IMR-90 (cell line): ENCODE results near the gene CD209. TPM values are rescaled to one million over a fixed set of nuclear protein-coding genes. Genes with fewer than 3 reads are reported as not detected.
A peak's percentile ranks its signal among the peaks of the same experiment; 100 is the strongest.

Experiments used
- ATAC-seq: fragments of 200-7000 bp; cut with Tn5 transposase; 2 replicates; pipeline ENCODE4 v1.9.1; 2020; ENCODE audit warnings: low read depth, mild to moderate bottlenecking, moderate library complexity
- BruUV-seq: library from RNA; stranded (reverse); fragments of 400-500 nt; replicated peaks from 2 replicates; lab custom pipeline; 2021; lab: Mats Ljungman, UMichigan
- CTCF ChIA-PET: fragments of 300-600 bp; formaldehyde crosslinking; extraction: SDS; loops from one replicate; lab custom pipeline; 2021; ENCODE audit warnings: antibody characterized with exemption; lab: Yijun Ruan, JAX
- POLR2A ChIA-PET: fragments of 300-600 bp; sonication (Branson Sonifier 250); formaldehyde crosslinking; loops from one replicate; lab custom pipeline; 2022; ENCODE audit warnings: antibody characterized with exemption; ENCODE audit not compliant: unreplicated experiment; lab: Charles Lee
- DNase-seq: peaks from one replicate; pipeline ENCODE4 v3.0.0; 2013
- H2AFZ ChIP-seq: replicated peaks from 2 replicates; pipeline ENCODE3; 2013; ENCODE audit warnings: low read length, mild to moderate bottlenecking; ENCODE audit not compliant: poor library complexity
- H2AK5ac ChIP-seq: 2 replicates; pipeline ENCODE4 v1.6.1; 2013; ENCODE audit warnings: low read depth, low read length, inconsistent platforms
- H2AK9ac ChIP-seq: replicated peaks from 2 replicates; pipeline ENCODE3; 2013; ENCODE audit warnings: mild to moderate bottlenecking, low read depth, low read length, moderate library complexity; ENCODE audit not compliant: poor library complexity
- H2BK120ac ChIP-seq: 2 replicates; pipeline ENCODE4 v1.6.1; 2013; ENCODE audit warnings: low read depth, low read length, inconsistent platforms
- H2BK15ac ChIP-seq: 3 replicates; pipeline ENCODE4 v1.6.1; 2013; ENCODE audit warnings: low read depth, low read length, inconsistent platforms
- H2BK20ac ChIP-seq: 2 replicates; pipeline ENCODE4 v1.6.1; 2013; ENCODE audit warnings: low read depth, mild to moderate bottlenecking, inconsistent platforms, low read length, moderate library complexity
- H2BK5ac ChIP-seq: 2 replicates; pipeline ENCODE4 v1.6.1; 2013; ENCODE audit warnings: mild to moderate bottlenecking, low read depth, low read length, inconsistent platforms; ENCODE audit not compliant: poor library complexity, severe bottlenecking
- H3K14ac ChIP-seq: replicated peaks from 2 replicates; pipeline ENCODE4 v1.6.1; 2013; ENCODE audit warnings: low read depth, low read length, inconsistent platforms
- H3K18ac ChIP-seq: 2 replicates; pipeline ENCODE4 v1.6.1; 2013; ENCODE audit warnings: low read depth, low read length, control low read depth
- H3K23ac ChIP-seq: 2 replicates; pipeline ENCODE4 v1.6.1; 2013; ENCODE audit warnings: low read depth, low read length, inconsistent platforms
- H3K27ac ChIP-seq: 2 replicates; pipeline ENCODE4 v1.5.1; 2013; ENCODE audit warnings: mild to moderate bottlenecking, control low read depth, low read length; ENCODE audit not compliant: insufficient read depth
- H3K27me3 ChIP-seq: 2 replicates; pipeline ENCODE4 v1.6.1; 2013; ENCODE audit warnings: low read length; ENCODE audit not compliant: control insufficient read depth, insufficient read depth
- H3K36me3 ChIP-seq: 2 replicates; pipeline ENCODE4 v1.6.1; 2013; ENCODE audit warnings: low read length, mixed read lengths; ENCODE audit not compliant: control insufficient read depth, insufficient read depth
- H3K4ac ChIP-seq: 2 replicates; pipeline ENCODE4 v1.6.1; 2013; ENCODE audit warnings: low read depth, low read length, inconsistent platforms
- H3K4me1 ChIP-seq: 2 replicates; pipeline ENCODE4 v1.6.1; 2013; ENCODE audit warnings: low read length, mixed read lengths; ENCODE audit not compliant: control insufficient read depth, insufficient read depth
- H3K4me2 ChIP-seq: 2 replicates; pipeline ENCODE4 v1.6.1; 2013; ENCODE audit warnings: low read depth, mild to moderate bottlenecking, control low read depth, low read length, moderate library complexity
- H3K4me3 ChIP-seq: 2 replicates; pipeline ENCODE4 v1.5.1; 2013; ENCODE audit warnings: low read depth, mild to moderate bottlenecking, control low read depth, low read length, moderate library complexity; ENCODE audit not compliant: insufficient read depth
- H3K56ac ChIP-seq: 2 replicates; pipeline ENCODE4 v1.6.1; 2013; ENCODE audit warnings: low read length, inconsistent platforms; ENCODE audit not compliant: insufficient read depth; ENCODE audit errors: extremely low read depth
- H3K79me1 ChIP-seq, 2 experiments: 2 replicates each; pipeline ENCODE4 v1.6.1; 2013; ENCODE audit warnings: low read length in 2 of 2, inconsistent platforms in 1 of 2, low read depth in 1 of 2
- H3K9ac ChIP-seq: 2 replicates; pipeline ENCODE4 v1.6.1; 2013; ENCODE audit warnings: low read depth, low read length, control low read depth
- H3K9me1 ChIP-seq: 2 replicates; pipeline ENCODE4 v1.6.1; 2013; ENCODE audit warnings: low read length, inconsistent platforms; ENCODE audit not compliant: insufficient read depth
- H3K9me3 ChIP-seq: 2 replicates; pipeline ENCODE4 v1.6.1; 2013; ENCODE audit warnings: low read length; ENCODE audit not compliant: control insufficient read depth, insufficient read depth
- H4K20me1 ChIP-seq: 2 replicates; pipeline ENCODE4 v1.6.1; 2013; ENCODE audit warnings: low read length, inconsistent platforms; ENCODE audit not compliant: insufficient read depth
- H4K5ac ChIP-seq: 2 replicates; pipeline ENCODE4 v1.6.1; 2013; ENCODE audit warnings: mild to moderate bottlenecking, low read depth, low read length, control low read depth
- H4K8ac ChIP-seq, 2 experiments: 2 replicates each; pipeline ENCODE4 v1.6.1; 2013; ENCODE audit warnings: low read depth in 2 of 2, low read length in 2 of 2, control low read depth in 1 of 2, inconsistent platforms in 1 of 2
- H4K91ac ChIP-seq: 2 replicates; pipeline ENCODE4 v1.6.1; 2013; ENCODE audit warnings: low read depth, low read length, inconsistent platforms; ENCODE audit not compliant: insufficient read depth
- CEBPB ChIP-seq: IDR thresholded peaks from 2 replicates; pipeline ENCODE4 v1.6.1; 2012; ENCODE audit warnings: low read depth, low read length, improper control_type of control experiment
- FOS ChIP-seq: fragments of 150-350 bp; IDR thresholded peaks from 2 replicates; pipeline ENCODE4 v1.6.1; 2016; ENCODE audit warnings: low read depth, low read length
- MXI1 ChIP-seq: IDR thresholded peaks from 2 replicates; pipeline ENCODE4 v1.6.1; 2012; ENCODE audit warnings: low read depth, mild to moderate bottlenecking, low read length, moderate library complexity, borderline replicate concordance
- NFE2L2 ChIP-seq: fragments of 150-350 bp; IDR thresholded peaks from 2 replicates; pipeline ENCODE4 v1.6.1; 2016; ENCODE audit warnings: low read depth, mild to moderate bottlenecking, low read length
- WGBS, 2 experiments: methylation state at CpG; one replicate each; pipeline versions ENCODE4 v1.1.5 to v1.1.7; 2013; ENCODE audit warnings: missing lambda C conversion rate in 2 of 2; ENCODE audit not compliant: insufficient read length in 1 of 2; ENCODE audit errors: extremely low coverage in 2 of 2; 5-methylcytosine and 5-hydroxymethylcytosine counted together
- dilution Hi-C: fragments of 300-500 bp; cut with HindIII; formaldehyde crosslinking; loops from one replicate; pipeline ENCODE4 v1.14.3; 2018; ENCODE audit warnings: low sequenced_read_pairs; ENCODE audit not compliant: unreplicated experiment
- in situ Hi-C: fragments of 300-500 bp; cut with MboI; formaldehyde crosslinking; loops from 3 replicates; pipeline ENCODE4 v1.14.3; 2019; ENCODE audit warnings: low sequenced_read_pairs, inconsistent platforms, mixed read lengths
- intact Hi-C: fragments of 100-400 bp; cut with micrococcal nuclease; formaldehyde crosslinking; loops from 2 replicates; pipeline ENCODE4 v1.10.0; 2022
- polyA plus RNA-seq, 3 experiments: library from polyadenylated mRNA; depleted of rRNA; stranded (reverse); fragments of >200 nt; gene quantifications; 2 replicates each; pipeline ENCODE4 v1.2.3, GENCODE V29; 2012; ENCODE audit warnings: low replicate concordance in 1 of 3
- total RNA-seq: library from RNA; depleted of rRNA; stranded (reverse); fragments of >200 nt; gene quantifications from 2 replicates; pipeline ENCODE4 v1.2.3, GENCODE V29; 2012

The CD209 gene
- total and polyA plus RNA-seq, 2 of the 4 experiments (the other 2 are of a cell fraction) = not detected

GRCh38 chr19:7734220-7735203 lies 12.8 kb downstream of the CD209 start:
- in situ Hi-C loops (no loop called here), intact Hi-C loops (no loop called here), dilution Hi-C loops (no loop called here)
- Histone ChIP-seq H2BK20ac (no peak overlapping the region), H4K91ac (no peak overlapping the region), H3K27me3 (peaks cover 36% of the 10 kb centered on the region), H3K14ac (no peak overlapping the region), H2BK120ac (no peak overlapping the region), H2BK15ac (no peak overlapping the region), H3K4ac (no peak overlapping the region), H3K9me1 (no peaks in the 10 kb centered on the region), H3K23ac (no peak overlapping the region), H3K56ac (no peak overlapping the region), H3K4me3 (no peak overlapping the region), H3K79me1 (no peaks in the 10 kb centered on the region), H4K5ac (no peak overlapping the region), H2AK5ac (no peak overlapping the region), H3K4me1 (no peaks in the 10 kb centered on the region), H2AFZ (no peak overlapping the region), H3K4me2 (no peak overlapping the region), H2AK9ac (no peak overlapping the region), H3K9ac (no peak overlapping the region), H3K9me3 (no peaks in the 10 kb centered on the region), H4K8ac (no peak overlapping the region), H3K36me3 (no peaks in the 10 kb centered on the region), H4K20me1 (no peaks in the 10 kb centered on the region), H2BK5ac (no peak overlapping the region), H3K18ac (no peak overlapping the region), H3K27ac (no peak overlapping the region)
- TF ChIP-seq NFE2L2 (no peak), FOS (no peak), CEBPB (peak; percentile 78), MXI1 (no peak)
- DNase-seq = no peak
- ATAC-seq = no peak
- ChIA-PET POLR2A (no interaction called here), CTCF (no interaction called here)
- WGBS, 2 experiments = 58% methylated on average over 5 of the region's 12 CpGs; no CpG with 5 or more reads in 1 of the 2 experiments
- no TSS peak for BruUV-seq
